K562 (cell line): ENCODE measurements around the gene CATSPER3. TPM values are rescaled to one million over a fixed set of nuclear protein-coding genes. Genes with fewer than 3 reads are reported as not detected.

Experiments used
- ATF7 ChIP-seq: fragments of 450-650 bp; IDR thresholded peaks from 2 replicates; pipeline ENCODE4 v1.7.1; 2014; ENCODE audit warnings: mild to moderate bottlenecking, moderate library complexity
- CBX2 ChIP-seq: fragments of 200-600 bp; sonication (generic); IDR thresholded peaks from one replicate; pipeline ENCODE4 v1.6.1; 2012; ENCODE audit warnings: mild to moderate bottlenecking, low read length, inconsistent platforms; ENCODE audit not compliant: insufficient read depth, poor library complexity, severe bottlenecking
- CC2D1A ChIP-seq: fragments of 450-650 bp; IDR thresholded peaks from 2 replicates; pipeline ENCODE4 v1.6.1; 2017; ENCODE audit warnings: mild to moderate bottlenecking
- CTBP1 ChIP-seq: fragments of 450-650 bp; IDR thresholded peaks from 2 replicates; pipeline ENCODE4 v1.6.1; 2016; ENCODE audit warnings: borderline replicate concordance
- HDAC1 ChIP-seq, 2 experiments: fragments of 450-650 bp; IDR thresholded peaks; 2 replicates each; pipeline ENCODE4 v1.6.1; 2016 to 2017; ENCODE audit warnings: inconsistent platforms in 1 of 2, mild to moderate bottlenecking in 1 of 2, moderate library complexity in 1 of 2
- HMGN3 ChIP-seq: IDR thresholded peaks from 2 replicates; pipeline ENCODE4 v1.6.1; 2011; ENCODE audit warnings: borderline replicate concordance, low read depth, mild to moderate bottlenecking, mixed read lengths, low read length; ENCODE audit not compliant: insufficient read length; ENCODE audit errors: extremely low read depth
- HNRNPH1 ChIP-seq: fragments of 200-400 bp; formaldehyde crosslinking; optimal IDR thresholded peaks from 2 replicates; pipeline ENCODE3; 2017; ENCODE audit warnings: low read depth, mild to moderate bottlenecking, low read length, moderate library complexity
- JUND ChIP-seq, 2 experiments: IDR thresholded peaks; 2 replicates in 1 of 2; 3 replicates in 1 of 2; pipeline ENCODE4 v1.6.1; 2011; ENCODE audit warnings: borderline replicate concordance in 2 of 2, low read depth in 2 of 2, low read length in 2 of 2, improper control_type of control experiment in 1 of 2, missing biosample characterization in 1 of 2, missing genetic modification characterization in 1 of 2, missing genetic modification reagents in 1 of 2
- MBD2 ChIP-seq: sonication (generic); IDR thresholded peaks from 2 replicates; pipeline ENCODE4 v1.6.1; 2016; ENCODE audit warnings: low read depth, borderline replicate concordance
- RCOR1 ChIP-seq, 2 experiments: IDR thresholded peaks; 2 replicates each; pipeline ENCODE4 v1.6.1; 2012; ENCODE audit warnings: low read depth in 2 of 2, low read length in 2 of 2, borderline replicate concordance in 1 of 2, improper control_type of control experiment in 1 of 2
- SMARCE1 ChIP-seq: fragments of 450-650 bp; IDR thresholded peaks from 2 replicates; pipeline ENCODE4 v1.7.1; 2016; ENCODE audit warnings: mild to moderate bottlenecking
- TAL1 ChIP-seq: fragments of 450-650 bp; IDR thresholded peaks from 2 replicates; pipeline ENCODE4 v1.6.1; 2016; ENCODE audit warnings: mild to moderate bottlenecking
- TBL1XR1 ChIP-seq, 2 experiments: IDR thresholded peaks; 2 replicates each; pipeline ENCODE4 v1.6.1; 2012; ENCODE audit warnings: improper control_type of control experiment in 2 of 2, low read length in 2 of 2, mild to moderate bottlenecking in 1 of 2
- TRIM28 ChIP-seq: fragments of 450-650 bp; IDR thresholded peaks from 2 replicates; pipeline ENCODE4 v1.6.1; 2017
- ZEB2 ChIP-seq: fragments of 450-650 bp; IDR thresholded peaks from 2 replicates; pipeline ENCODE4 v1.6.1; 2016
- ZNF134 ChIP-seq: fragments of 250-450 bp; sonication (Bioruptor Pico); conservative IDR thresholded peaks from 2 replicates; pipeline ENCODE4 v1.4.0; 2020
- polyA plus RNA-seq, 8 experiments: library from polyadenylated mRNA; depleted of rRNA in 4 of 8; stranded (reverse) in 5 of 8; unstranded in 3 of 8; fragments of >200 nt; fragmentation: Nextera tagmentation in 2 of 8; fragmentation: Illumina TruSeq in 1 of 8; extraction: Ambion mirVana in 2 of 8; extraction: Trizol in 1 of 8; gene quantifications; 2 replicates each; pipeline versions ENCODE4 v1.2.1 to v1.2.3, GENCODE V29; 2011 to 2014; ENCODE audit warnings: inconsistent platforms in 1 of 8, missing spikeins in 1 of 8
- total RNA-seq, 7 experiments: library from RNA; depleted of rRNA in 6 of 7; stranded (reverse); fragments of >200 nt in 6 of 7; fragmentation: Illumina TruSeq in 2 of 7; extraction: Trizol in 2 of 7; gene quantifications; 2 replicates each; pipeline versions ENCODE4 v1.2.1 to v1.2.3, GENCODE V29; 2011 to 2021; ENCODE audit warnings: low replicate concordance in 1 of 7
- TF ChIP-seq, protein P1 (sequence below), 3 experiments: fragments of 200-800 bp in 1 of 3; sonication (Bioruptor generic) in 1 of 3; sonication (generic) in 1 of 3; formaldehyde crosslinking in 1 of 3; IDR thresholded peaks; 2 replicates each; pipeline versions ENCODE4 v1.6.1 to v1.8.0; 2016 to 2022; ENCODE audit warnings: mild to moderate bottlenecking in 2 of 3, missing compliant biosample characterization in 2 of 3, missing genetic modification characterization in 2 of 3, missing genetic modification reagents in 1 of 3
- TF ChIP-seq, protein P2 (sequence below): fragments of 450-650 bp; IDR thresholded peaks from one replicate; pipeline ENCODE4 v1.6.1; 2018; ENCODE audit warnings: mild to moderate bottlenecking, moderate library complexity; ENCODE audit not compliant: partially characterized antibody
- TF ChIP-seq, protein P3 (sequence below), 3 experiments: IDR thresholded peaks in 2 of 3; conservative IDR thresholded peaks in 1 of 3; 2 replicates each; pipeline ENCODE4 v1.5.1; 2011 to 2012; ENCODE audit warnings: low read length in 3 of 3, mild to moderate bottlenecking in 3 of 3, control low read depth in 2 of 3, improper control_type of control experiment in 1 of 3, inconsistent platforms in 1 of 3, low read depth in 1 of 3, mixed read lengths in 1 of 3, moderate library complexity in 1 of 3; ENCODE audit not compliant: insufficient read depth in 2 of 3
- TF ChIP-seq, protein P4 (sequence below): sonication (generic); formaldehyde crosslinking; IDR thresholded peaks from 2 replicates; pipeline ENCODE4 v1.8.0; 2023; ENCODE audit warnings: mild to moderate bottlenecking, missing genetic modification reagents

CATSPER3 gene
- total and polyA plus RNA-seq, 9 of the 15 experiments (the other 6 are each of a cell fraction or from before 2014, with no cell fraction given) = 0.14 to 1.5 (median 0.49) TPM

DNA sequence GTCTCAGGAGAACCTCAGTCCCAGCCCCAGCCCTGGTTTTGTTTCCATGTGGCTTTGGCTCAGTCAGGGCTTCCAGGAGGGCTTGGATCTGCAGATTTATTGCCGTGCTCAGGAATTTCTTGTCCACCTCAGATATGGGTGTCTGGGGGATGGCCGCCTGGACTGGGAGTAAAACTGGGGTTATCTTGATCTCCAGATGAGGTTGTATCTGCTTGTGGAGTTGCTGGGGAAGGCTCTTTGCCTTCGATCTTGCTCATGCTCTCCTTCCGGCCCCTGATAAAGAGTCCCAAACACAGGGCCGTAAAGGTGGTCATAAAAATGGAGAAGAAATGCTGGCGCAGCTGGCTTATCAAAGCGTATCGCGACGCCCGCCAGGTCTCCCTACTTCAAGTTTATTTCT is 84.2 kb downstream of the CATSPER3 start (continued):
- TF ChIP-seq, protein P1, sequence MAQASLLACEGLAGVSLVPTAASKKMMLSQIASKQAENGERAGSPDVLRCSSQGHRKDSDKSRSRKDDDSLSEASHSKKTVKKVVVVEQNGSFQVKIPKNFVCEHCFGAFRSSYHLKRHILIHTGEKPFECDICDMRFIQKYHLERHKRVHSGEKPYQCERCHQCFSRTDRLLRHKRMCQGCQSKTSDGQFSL (CRISPR knock-in tag; IDR thresholded peaks at IDR 0.05) = no peak
- TF ChIP-seq, protein P1 (tag; IDR thresholded peaks at IDR 0.05) = no peak
- TF ChIP-seq ZEB2 = peak; percentile 50
- TF ChIP-seq ATF7 = 0 out of 2 replicates have a peak, but pooled peaks have one; percentile 30
- peak; percentile 71 for TF ChIP-seq SMARCE1
- peak; percentile 37; the same call in 1 of the 2 replicates for TF ChIP-seq MBD2
- TF ChIP-seq HDAC1 (IDR thresholded peaks at IDR 0.05) = peak in 1 of 2 experiments; percentile 74; a peak in 2 of 4 replicates
- TF ChIP-seq, protein P2, sequence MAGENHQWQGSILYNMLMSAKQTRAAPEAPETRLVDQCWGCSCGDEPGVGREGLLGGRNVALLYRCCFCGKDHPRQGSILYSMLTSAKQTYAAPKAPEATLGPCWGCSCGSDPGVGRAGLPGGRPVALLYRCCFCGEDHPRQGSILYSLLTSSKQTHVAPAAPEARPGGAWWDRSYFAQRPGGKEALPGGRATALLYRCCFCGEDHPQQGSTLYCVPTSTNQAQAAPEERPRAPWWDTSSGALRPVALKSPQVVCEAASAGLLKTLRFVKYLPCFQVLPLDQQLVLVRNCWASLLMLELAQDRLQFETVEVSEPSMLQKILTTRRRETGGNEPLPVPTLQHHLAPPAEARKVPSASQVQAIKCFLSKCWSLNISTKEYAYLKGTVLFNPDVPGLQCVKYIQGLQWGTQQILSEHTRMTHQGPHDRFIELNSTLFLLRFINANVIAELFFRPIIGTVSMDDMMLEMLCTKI = no peak
- TF ChIP-seq RCOR1 (IDR thresholded peaks at IDR 0.05; ENCODE audit: borderline replicate concordance in 1 of 2, low read depth in 2 of 2, low read length in 2 of 2) = peak in 1 of 2 experiments; percentile 94; a peak in 3 of 4 replicates
- no peak for TF ChIP-seq HNRNPH1
- peak in 1 of 2 experiments; percentile 67; a peak in 2 of 4 replicates for TF ChIP-seq TBL1XR1 (IDR thresholded peaks at IDR 0.05; ENCODE audit: low read length in 2 of 2)
- peak; percentile 63 for TF ChIP-seq HMGN3
- peak; percentile 67 for TF ChIP-seq ZNF134 (CRISPR knock-in tag)
- TF ChIP-seq, protein P3, sequence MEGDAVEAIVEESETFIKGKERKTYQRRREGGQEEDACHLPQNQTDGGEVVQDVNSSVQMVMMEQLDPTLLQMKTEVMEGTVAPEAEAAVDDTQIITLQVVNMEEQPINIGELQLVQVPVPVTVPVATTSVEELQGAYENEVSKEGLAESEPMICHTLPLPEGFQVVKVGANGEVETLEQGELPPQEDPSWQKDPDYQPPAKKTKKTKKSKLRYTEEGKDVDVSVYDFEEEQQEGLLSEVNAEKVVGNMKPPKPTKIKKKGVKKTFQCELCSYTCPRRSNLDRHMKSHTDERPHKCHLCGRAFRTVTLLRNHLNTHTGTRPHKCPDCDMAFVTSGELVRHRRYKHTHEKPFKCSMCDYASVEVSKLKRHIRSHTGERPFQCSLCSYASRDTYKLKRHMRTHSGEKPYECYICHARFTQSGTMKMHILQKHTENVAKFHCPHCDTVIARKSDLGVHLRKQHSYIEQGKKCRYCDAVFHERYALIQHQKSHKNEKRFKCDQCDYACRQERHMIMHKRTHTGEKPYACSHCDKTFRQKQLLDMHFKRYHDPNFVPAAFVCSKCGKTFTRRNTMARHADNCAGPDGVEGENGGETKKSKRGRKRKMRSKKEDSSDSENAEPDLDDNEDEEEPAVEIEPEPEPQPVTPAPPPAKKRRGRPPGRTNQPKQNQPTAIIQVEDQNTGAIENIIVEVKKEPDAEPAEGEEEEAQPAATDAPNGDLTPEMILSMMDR (IDR thresholded peaks at IDR 0.05 in 2 of 3, conservative IDR thresholded peaks at IDR 0.05 in 1 of 3; ENCODE audit: insufficient read depth in 2 of 3, low read depth in 1 of 3, low read length in 3 of 3) = no peak
- TF ChIP-seq, protein P4, sequence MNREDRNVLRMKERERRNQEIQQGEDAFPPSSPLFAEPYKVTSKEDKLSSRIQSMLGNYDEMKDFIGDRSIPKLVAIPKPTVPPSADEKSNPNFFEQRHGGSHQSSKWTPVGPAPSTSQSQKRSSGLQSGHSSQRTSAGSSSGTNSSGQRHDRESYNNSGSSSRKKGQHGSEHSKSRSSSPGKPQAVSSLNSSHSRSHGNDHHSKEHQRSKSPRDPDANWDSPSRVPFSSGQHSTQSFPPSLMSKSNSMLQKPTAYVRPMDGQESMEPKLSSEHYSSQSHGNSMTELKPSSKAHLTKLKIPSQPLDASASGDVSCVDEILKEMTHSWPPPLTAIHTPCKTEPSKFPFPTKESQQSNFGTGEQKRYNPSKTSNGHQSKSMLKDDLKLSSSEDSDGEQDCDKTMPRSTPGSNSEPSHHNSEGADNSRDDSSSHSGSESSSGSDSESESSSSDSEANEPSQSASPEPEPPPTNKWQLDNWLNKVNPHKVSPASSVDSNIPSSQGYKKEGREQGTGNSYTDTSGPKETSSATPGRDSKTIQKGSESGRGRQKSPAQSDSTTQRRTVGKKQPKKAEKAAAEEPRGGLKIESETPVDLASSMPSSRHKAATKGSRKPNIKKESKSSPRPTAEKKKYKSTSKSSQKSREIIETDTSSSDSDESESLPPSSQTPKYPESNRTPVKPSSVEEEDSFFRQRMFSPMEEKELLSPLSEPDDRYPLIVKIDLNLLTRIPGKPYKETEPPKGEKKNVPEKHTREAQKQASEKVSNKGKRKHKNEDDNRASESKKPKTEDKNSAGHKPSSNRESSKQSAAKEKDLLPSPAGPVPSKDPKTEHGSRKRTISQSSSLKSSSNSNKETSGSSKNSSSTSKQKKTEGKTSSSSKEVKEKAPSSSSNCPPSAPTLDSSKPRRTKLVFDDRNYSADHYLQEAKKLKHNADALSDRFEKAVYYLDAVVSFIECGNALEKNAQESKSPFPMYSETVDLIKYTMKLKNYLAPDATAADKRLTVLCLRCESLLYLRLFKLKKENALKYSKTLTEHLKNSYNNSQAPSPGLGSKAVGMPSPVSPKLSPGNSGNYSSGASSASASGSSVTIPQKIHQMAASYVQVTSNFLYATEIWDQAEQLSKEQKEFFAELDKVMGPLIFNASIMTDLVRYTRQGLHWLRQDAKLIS (CRISPR knock-in tag) = no peak
- peak; percentile 22; the same call in 1 of the 2 replicates for TF ChIP-seq CC2D1A
- TF ChIP-seq CBX2 = no peak
- TF ChIP-seq CTBP1 = peak; percentile 88
- TF ChIP-seq TAL1 = peak; percentile 89
- TF ChIP-seq TRIM28 = no peak
- TF ChIP-seq JUND (IDR thresholded peaks at IDR 0.05; ENCODE audit: borderline replicate concordance, low read depth, low read length) = peak; percentile 57; the same call in 1 of the 2 replicates
- peak; percentile 31; the same call in 1 of the 3 replicates for TF ChIP-seq JUND (tag; IDR thresholded peaks at IDR 0.05; ENCODE audit: borderline replicate concordance, low read depth, low read length)
